Measurements from ENCODE around the gene SLC5A9. TPM values are rescaled to one million over a fixed set of nuclear protein-coding genes. Genes with fewer than 3 reads are reported as not detected.
"Not testable (repeated sequence)": the region's sequence is repeated elsewhere in the genome, so short reads cannot be mapped to it uniquely, and the experiment has no call there.

SLC5A9 gene
- polyA plus RNA-seq, 12 donors, result 0.63 to 4.0 (median 1.3) TPM; not detected in 2

GRCh38 chr1:48236716-48237470 lies 14.4 kb downstream of the SLC5A9 start:
- peak; percentile 31 for DNase-seq

- DNase-seq, result no peak
These were observed 19.7 kb downstream of the SLC5A9 start for GRCh38 chr1:48242141-48242736.

GRCh38 chr1:48245106-48245505 lies 22.6 kb downstream of the SLC5A9 start:
- DNase-seq, result no peak

- DNase-seq, result no peak
These were observed 24.2 kb downstream of the SLC5A9 start for GRCh38 chr1:48246727-48247126.

GRCh38 chr1:48248356-48248755 lies 25.8 kb downstream of the SLC5A9 start:
- no peak for DNase-seq

GRCh38 chr1:48249868-48250267 lies 27.4 kb downstream of the SLC5A9 start:
- DNase-seq, result no peak

- DNase-seq, result no peak
These were observed 28.1 kb downstream of the SLC5A9 start for GRCh38 chr1:48250572-48250971.

GRCh38 chr1:48251323-48251722 lies 28.8 kb downstream of the SLC5A9 start:
- no peak for DNase-seq

GRCh38 chr1:48251821-48252220 lies 29.3 kb downstream of the SLC5A9 start:
- DNase-seq, result no peak

- DNase-seq, result no peak
These were observed 31.7 kb downstream of the SLC5A9 start for GRCh38 chr1:48254254-48254653.

GRCh38 chr1:48258106-48258505 lies 35.6 kb downstream of the SLC5A9 start:
- DNase-seq, result no peak

- no peak for DNase-seq
These were observed 39.4 kb downstream of the SLC5A9 start for GRCh38 chr1:48261881-48262400.

GRCh38 chr1:48263041-48263440 lies 40.5 kb downstream of the SLC5A9 start:
- no peak for DNase-seq

GRCh38 chr1:48266576-48266975 lies 44.1 kb downstream of the SLC5A9 start:
- DNase-seq, result peak; percentile 15

GRCh38 chr1:48277437-48277836 lies 54.9 kb downstream of the SLC5A9 start:
- not testable (repeated sequence) for DNase-seq

GRCh38 chr1:48282329-48282728 lies 59.8 kb downstream of the SLC5A9 start:
- not testable (repeated sequence) for DNase-seq

- DNase-seq, result not testable (repeated sequence)
These were observed 62.3 kb downstream of the SLC5A9 start for GRCh38 chr1:48284696-48285420.

GRCh38 chr1:48285525-48285924 lies 63.0 kb downstream of the SLC5A9 start:
- no peak for DNase-seq

- no peak for DNase-seq
These were observed 68.9 kb downstream of the SLC5A9 start for GRCh38 chr1:48291421-48291820.

- no peak for DNase-seq
These were observed 70.2 kb downstream of the SLC5A9 start for GRCh38 chr1:48292706-48293105.

- DNase-seq, result not testable (repeated sequence)
These were observed 71.6 kb downstream of the SLC5A9 start for GRCh38 chr1:48294094-48294493.

GRCh38 chr1:48294656-48295055 lies 72.1 kb downstream of the SLC5A9 start:
- DNase-seq, result no peak

Data from muscle of arm (tissue), 12 donors.